ENCODE results near the gene NOTCH2.

NOTCH2 gene

DNA sequence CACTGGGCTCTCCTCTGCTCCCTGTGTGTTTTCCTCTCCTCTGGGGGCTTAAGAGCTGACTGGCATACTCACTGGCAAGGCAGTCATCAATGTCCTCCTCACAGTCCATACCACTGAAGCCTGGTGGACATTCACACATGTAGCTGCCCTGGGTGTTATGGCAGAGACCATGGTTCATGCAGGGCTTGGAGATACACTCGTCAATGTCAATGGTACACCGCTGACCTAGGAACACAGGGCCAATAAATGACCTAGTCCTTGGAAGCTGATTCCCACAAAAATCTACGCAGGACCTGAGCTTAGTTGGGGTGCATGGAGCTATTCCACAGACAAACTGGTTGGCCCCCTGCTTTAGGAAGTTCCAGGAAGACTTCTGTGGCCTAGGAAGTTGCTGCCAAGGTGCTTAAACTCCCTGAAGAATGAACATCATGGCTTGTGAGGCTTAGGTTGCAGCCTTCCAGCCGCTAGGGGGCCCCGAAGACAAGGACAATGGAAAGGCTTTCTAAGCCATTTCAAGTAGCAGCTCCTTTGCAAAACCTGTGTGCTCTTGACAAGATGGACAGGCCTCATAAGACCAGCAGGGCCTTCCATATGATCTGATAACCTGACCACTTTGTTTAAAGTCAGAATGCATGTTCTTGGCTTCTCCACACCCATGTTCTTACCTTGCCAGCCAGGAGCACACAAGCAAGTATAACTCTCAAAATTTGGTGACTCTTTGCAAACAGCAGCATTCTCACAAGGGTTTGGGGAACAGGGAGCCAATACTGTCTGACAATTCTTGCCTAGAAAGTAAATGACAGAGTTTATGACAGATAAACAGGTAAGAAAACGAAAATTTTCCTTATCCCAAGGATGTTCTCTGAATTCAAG lies 120.9 kb downstream of the NOTCH2 start:
- in situ Hi-C loops (cut with MboI; ENCODE audit: low sequenced_read_pairs), result no loop called here

GRCh38 chr1:119947468-119947867 lies 122.0 kb downstream of the NOTCH2 start:
- in situ Hi-C loops (cut with MboI; ENCODE audit: low sequenced_read_pairs), result no loop called here

GRCh38 chr1:119946724-119947123 lies 122.7 kb downstream of the NOTCH2 start:
- in situ Hi-C loops (cut with MboI; ENCODE audit: low sequenced_read_pairs), result no loop called here

- in situ Hi-C loops (cut with MboI; ENCODE audit: low sequenced_read_pairs), result no loop called here
Observed at GRCh38 chr1:119943216-119943615, 126.2 kb downstream of the NOTCH2 start.

- in situ Hi-C loops (cut with MboI; ENCODE audit: low sequenced_read_pairs), result no loop called here
Observed at GRCh38 chr1:119941392-119941791, 128.1 kb downstream of the NOTCH2 start.

DNA sequence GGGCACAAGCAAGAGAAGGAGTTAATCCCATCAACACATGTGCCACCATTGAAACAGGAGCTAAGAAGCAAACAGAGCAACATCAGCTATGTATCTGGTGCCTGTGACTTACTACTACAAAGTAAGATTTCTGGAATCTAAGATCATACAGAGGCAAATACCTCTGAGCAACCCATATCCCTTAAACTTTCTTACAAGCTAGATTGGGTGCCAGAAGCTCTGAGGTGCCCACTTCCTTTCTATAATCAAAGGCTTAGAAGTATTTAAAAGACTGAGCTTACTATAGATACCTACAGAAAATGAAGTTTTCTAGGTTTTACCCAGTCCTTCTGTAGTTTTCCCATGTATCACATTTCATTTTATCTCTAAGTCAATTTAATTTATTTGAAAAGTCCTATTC lies 128.8 kb downstream of the NOTCH2 start:
- in situ Hi-C loops (cut with MboI; ENCODE audit: low sequenced_read_pairs), result no loop called here

- in situ Hi-C loops (cut with MboI; ENCODE audit: low sequenced_read_pairs), result no loop called here
Observed at GRCh38 chr1:119937198-119937597, 132.3 kb downstream of the NOTCH2 start.

DNA sequence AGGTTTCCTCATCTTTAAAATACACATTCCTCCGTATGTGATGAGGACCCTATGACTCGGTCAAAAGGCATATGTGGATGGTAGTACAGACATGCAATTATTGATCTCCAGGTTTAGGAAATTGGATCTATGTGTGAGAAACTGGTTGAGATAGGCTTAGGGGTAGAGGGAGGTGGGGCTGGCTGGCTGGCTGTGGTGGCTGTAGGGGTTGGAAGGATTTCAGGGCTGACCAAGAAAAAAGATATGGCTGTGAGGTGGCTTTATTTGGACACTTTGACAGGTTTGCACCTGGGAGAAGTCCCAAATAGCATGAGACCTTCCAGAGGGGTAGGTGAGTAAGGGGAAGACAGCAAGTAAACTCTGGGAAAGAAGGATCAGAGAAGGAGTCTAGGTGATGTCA lies 133.5 kb downstream of the NOTCH2 start:
- in situ Hi-C loops (cut with MboI; ENCODE audit: low sequenced_read_pairs), result no loop called here

- in situ Hi-C loops (cut with MboI; ENCODE audit: low sequenced_read_pairs), result no loop called here
Observed at GRCh38 chr1:119935373-119935772, 134.1 kb downstream of the NOTCH2 start.

- in situ Hi-C loops (cut with MboI; ENCODE audit: low sequenced_read_pairs), result no loop called here
Observed at GRCh38 chr1:119933397-119933796, 136.1 kb downstream of the NOTCH2 start.

DNA sequence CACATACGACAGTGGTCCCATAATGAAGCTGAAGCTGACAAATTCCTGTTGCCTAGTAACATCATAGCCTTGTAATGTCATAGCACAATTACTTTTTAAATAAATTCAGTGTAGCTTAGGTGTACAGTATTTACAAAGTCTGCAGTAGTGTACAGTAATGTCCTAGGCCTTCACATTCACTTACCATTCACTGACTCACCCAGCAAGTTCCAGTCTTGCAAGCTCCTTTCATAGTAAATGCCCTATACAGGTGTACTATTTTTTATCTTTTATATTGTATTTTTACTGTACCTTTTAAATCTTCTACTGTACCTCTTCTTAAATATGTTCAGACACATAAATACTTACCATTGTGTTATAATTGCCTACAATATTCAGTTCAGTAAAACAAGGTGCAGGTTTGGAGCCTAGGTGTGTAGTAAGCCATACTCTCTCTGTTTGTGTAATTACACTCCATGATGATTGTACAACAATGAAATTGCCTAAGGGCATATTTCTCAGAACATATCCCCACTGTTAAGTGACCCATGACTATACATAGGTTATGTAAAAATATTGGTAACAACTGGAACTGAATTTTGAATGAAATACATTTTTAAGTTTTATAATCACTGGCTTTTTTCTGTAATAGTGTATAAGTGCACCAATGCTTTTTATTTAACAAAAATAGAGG lies 139.7 kb downstream of the NOTCH2 start:
- in situ Hi-C loops (cut with MboI; ENCODE audit: low sequenced_read_pairs), result no loop called here

DNA sequence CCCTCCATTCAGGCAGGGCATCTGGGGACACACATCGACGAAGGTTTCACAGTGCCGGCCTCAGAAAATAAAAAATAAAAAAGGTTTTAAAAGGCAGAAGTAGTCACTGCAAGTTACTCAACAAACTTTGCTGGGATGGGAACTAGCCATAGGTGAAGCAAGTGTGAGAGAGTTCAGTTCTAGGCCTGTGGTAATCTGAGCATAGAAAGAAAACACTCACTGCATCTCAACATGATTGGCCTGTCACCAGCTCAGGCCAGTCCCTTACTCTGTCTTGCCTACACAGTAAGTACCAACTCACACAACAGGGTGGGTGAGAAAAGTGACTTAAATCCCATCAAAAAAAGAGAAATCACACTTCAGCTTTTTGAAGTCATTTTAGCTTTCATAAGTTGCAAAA lies 142.9 kb downstream of the NOTCH2 start:
- in situ Hi-C loops (cut with MboI; ENCODE audit: low sequenced_read_pairs), result no loop called here

DNA sequence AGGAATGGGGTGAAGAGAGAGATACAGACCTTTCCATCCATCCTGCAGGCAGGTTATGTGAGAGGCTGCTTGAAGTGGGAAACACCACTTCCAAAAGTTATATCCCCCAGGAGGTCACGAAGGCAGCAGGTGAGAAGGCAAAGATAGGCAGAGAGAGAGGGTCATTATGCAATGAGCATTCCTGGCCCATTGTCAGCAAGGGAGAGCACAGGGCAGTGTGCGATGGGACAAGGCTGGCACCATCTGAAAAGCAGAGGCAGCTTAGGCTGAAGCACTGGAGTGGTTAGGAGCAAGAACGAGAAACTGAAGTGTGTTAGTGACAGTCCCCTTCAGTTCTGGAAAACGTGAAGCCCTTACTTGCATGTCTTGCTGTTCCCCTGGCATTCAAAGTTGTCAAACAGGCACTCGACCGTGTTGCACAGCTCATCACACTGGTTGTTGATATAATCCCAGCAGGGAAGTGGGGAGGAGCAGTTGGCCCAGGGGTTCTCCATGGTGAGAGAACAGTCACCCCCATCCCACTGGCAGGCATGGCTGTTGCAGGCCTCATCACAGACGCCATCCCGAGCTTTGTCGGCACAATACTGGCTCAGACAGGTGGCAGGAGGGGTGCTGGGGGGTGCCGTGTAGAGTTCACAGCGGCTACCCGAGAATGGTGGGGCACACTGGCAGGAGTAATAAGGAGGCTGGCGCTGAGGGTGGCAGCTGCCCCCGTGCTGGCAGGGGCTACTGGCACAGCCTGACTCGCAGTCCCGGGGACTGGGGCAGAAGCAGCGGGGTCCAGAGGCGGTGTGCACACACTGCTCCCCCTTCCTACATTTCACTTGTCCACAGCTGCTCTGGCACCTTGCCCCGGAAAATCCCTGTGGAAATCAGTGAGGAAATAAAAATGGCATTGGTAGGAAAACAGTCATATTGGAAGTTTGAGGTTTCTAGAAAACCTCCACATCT lies 144.2 kb downstream of the NOTCH2 start:
- in situ Hi-C loops (cut with MboI; ENCODE audit: low sequenced_read_pairs), result no loop called here

DNA sequence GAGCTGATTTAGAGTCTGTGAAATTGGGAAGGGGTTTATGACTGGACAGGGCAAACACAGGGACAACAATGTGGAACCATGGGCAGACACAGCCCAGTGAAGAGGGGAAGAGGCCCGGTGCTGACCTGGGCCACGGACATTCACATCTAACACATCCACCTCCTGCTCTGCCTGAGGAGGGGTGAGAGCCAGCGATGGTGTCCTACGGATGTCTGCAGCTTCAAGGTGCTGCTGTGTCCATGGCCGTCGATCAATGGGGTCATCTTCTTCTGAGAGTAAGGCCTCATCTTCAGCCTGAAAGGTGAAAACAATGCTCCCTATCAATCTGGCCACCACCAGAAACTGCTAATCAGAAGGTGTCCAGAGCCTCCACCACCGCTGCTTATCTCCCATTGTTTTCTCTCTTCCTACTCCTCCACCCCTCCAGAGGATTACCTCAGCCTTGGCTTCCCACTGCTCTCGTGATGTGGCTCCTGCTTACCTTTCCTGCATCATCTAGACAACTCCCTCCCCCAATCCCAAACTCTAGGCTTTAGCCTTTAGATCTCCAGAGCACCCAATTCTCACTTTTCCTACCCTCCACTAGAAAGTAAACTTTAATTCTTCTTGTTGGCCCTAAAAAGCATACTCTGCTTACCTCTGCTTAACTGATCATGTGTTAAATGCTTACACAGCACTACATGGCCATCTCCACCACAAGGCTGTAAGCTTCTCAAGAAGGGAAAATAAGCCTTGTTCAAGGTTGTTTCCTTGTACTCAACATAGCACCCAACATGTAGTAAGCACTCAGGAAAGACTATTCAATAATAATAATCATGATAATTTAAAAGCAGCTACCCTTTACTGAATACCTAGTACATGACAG lies 149.1 kb downstream of the NOTCH2 start:
- in situ Hi-C loops (cut with MboI; ENCODE audit: low sequenced_read_pairs), result no loop called here

- in situ Hi-C loops (cut with MboI; ENCODE audit: low sequenced_read_pairs), result no loop called here
Observed at GRCh38 chr1:119919241-119919640, 150.2 kb downstream of the NOTCH2 start.

GRCh38 chr1:119918301-119918700 lies 151.2 kb downstream of the NOTCH2 start:
- in situ Hi-C loops (cut with MboI; ENCODE audit: low sequenced_read_pairs), result no loop called here

DNA sequence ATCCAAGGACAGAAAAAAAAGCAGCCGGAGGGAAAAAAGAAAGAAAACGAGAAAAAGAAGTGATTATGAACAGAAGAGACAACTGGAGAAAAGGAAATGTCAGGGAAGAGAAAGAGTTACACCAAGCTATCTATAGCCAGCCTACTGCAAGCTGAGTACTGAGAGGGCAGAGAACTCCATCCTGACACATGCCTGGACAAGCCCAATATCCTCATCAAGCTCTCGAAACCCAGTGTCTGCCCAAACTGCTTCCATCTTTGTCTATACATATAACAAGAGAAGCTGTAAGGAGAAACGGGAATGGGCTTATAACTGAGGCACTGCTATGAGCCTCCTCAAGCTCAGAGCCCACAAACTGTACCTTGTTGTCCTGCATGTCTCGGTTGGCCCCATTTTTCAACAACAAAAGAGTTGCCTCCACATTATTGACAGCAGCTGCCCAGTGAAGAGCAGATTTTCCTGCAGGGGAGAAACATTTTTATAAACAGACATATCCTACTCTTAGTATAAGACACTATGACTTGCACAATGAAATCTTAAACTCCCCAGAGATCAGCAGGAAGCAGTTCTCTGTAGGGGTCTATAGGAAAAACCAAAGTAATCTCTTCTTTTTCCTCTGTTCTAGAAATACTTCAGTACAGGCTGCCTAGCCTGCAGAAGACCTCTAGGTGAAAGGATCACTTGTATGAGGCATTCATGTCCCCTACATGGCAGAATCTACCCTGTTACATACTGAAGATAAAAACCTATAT lies 152.0 kb downstream of the NOTCH2 start:
- in situ Hi-C loops (cut with MboI; ENCODE audit: low sequenced_read_pairs), result no loop called here

DNA sequence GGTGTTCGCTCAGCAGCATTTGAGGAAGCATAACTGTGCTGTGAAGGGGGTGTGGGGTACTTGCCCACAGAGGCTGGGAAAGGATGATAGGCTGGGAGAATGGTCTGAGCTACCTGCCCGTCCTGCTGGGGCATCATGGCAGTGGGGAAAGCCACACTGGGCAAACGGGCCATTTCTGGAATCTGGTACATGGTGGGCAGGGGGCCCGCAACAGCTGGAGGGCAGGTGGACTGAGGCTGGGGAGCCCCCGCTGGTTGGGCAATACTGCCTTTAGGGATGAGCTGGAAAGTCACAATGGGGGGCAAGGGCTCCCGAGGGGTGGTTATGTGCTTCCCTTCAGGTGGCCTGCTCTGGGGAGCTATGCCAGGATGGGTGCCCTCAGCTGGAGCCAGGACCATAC lies 153.9 kb downstream of the NOTCH2 start:
- in situ Hi-C loops (cut with MboI; ENCODE audit: low sequenced_read_pairs), result no loop called here

GRCh38 chr1:119914071-119914470 lies 155.4 kb downstream of the NOTCH2 start:
- in situ Hi-C loops (cut with MboI; ENCODE audit: low sequenced_read_pairs), result no loop called here

DNA sequence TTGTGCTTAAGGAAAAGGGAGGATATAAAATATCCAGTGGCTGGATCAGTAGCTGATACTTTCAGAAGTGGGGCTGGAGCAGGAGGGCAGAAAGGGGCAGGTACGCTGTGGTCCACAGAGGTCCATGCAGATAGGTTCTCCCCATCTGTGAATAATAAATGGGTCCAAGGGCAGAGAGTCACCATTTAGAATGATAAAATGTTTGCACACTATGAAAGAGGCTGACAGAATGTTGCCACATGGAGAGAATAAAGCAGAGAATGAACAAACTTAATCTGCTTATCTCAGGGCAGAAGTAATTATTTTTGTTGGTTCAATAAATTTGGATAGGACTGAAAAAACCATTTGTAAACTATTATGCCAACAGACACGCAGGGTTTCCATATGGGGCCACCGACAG lies 156.5 kb downstream of the NOTCH2 start:
- in situ Hi-C loops (cut with MboI; ENCODE audit: low sequenced_read_pairs), result no loop called here
